ENCODE measurements around the gene PARN. TPM values are rescaled to one million over a fixed set of nuclear protein-coding genes. Genes with fewer than 3 reads are reported as not detected.

PARN gene
- total and polyA plus RNA-seq, 8 donors: 9.9 to 75.3 (median 24.2) TPM

- DNase-seq: no peak
- peak overlapping the region in 2 of 5 donors; percentile 60 to 75 for H3K27ac ChIP-seq
Measured at GRCh38 chr16:14566599-14566998, 63.5 kb downstream of the PARN start.

GRCh38 chr16:14565688-14566025, 64.4 kb downstream of the PARN start:
- H3K4me1 ChIP-seq: peaks cover 49 to 88% (median 67%) of the 10 kb centered on the region in 4 donors
- TF ChIP-seq POLR2A (IDR thresholded peaks at IDR 0.05) (no peak), EP300 (IDR thresholded peaks at IDR 0.05) (no peak), CTCF (IDR thresholded peaks at IDR 0.05) (no peak), POLR2AphosphoS5 (IDR thresholded peaks at IDR 0.05) (no peak)
- peak overlapping the region in 3 of 5 donors; percentile 60 to 75 (median 67) for H3K27ac ChIP-seq
- no peaks in the 10 kb centered on the region for H3K27me3 ChIP-seq
- H3K36me3 ChIP-seq: peaks cover 0 to 5% (median 0%) of the 10 kb centered on the region in 4 donors
- H3K9me3 ChIP-seq: no peaks in the 10 kb centered on the region
- H3K4me3 ChIP-seq: no peak overlapping the region
- WGBS, 5 donors: 67 to 75% (median 71%) methylated on average over 2 of the region's 2 CpGs
- intact Hi-C loops (cut with DNase I; ENCODE audit: low total_unique reads): no loop called here
- no peak for DNase-seq

More at GRCh38 chr16:14566599-14566998, 63.5 kb downstream of the PARN start:
- 27 to 69% (median 54%) methylated on average over 1 of the region's 1 CpG for WGBS, 5 donors
- H3K9me3 ChIP-seq: no peaks in the 10 kb centered on the region
- H3K36me3 ChIP-seq: peaks cover 0 to 2% (median under 1%) of the 10 kb centered on the region in 4 donors
- H3K4me1 ChIP-seq: peaks cover 41 to 80% (median 63%) of the 10 kb centered on the region in 4 donors
- TF ChIP-seq CTCF (IDR thresholded peaks at IDR 0.05) (no peak), POLR2AphosphoS5 (IDR thresholded peaks at IDR 0.05) (no peak), EP300 (IDR thresholded peaks at IDR 0.05) (no peak), POLR2A (IDR thresholded peaks at IDR 0.05) (no peak)
- intact Hi-C loops (cut with DNase I; ENCODE audit: low total_unique reads): no loop called here
- H3K27me3 ChIP-seq: no peaks in the 10 kb centered on the region
- no peak overlapping the region for H3K4me3 ChIP-seq

GRCh38 chr16:14564861-14565687, 65.0 kb downstream of the PARN start:
- TF ChIP-seq POLR2A (IDR thresholded peaks at IDR 0.05) (no peak), EP300 (IDR thresholded peaks at IDR 0.05) (no peak), CTCF (IDR thresholded peaks at IDR 0.05) (no peak), POLR2AphosphoS5 (IDR thresholded peaks at IDR 0.05) (no peak)
- Histone ChIP-seq H3K4me3 (peak overlapping the region in 2 of 4 donors; percentile 0 to 3), H3K9me3 (no peaks in the 10 kb centered on the region), H3K27me3 (no peaks in the 10 kb centered on the region), H3K27ac (peak overlapping the region in 4 of 5 donors; percentile 60 to 75 (median 66)), H3K36me3 (peaks cover 0 to 5% (median 0%) of the 10 kb centered on the region in 4 donors), H3K4me1 (peaks cover 54 to 94% (median 72%) of the 10 kb centered on the region in 4 donors)
- no peak for DNase-seq
- 26 to 38% (median 30%) methylated on average over 5 of the region's 5 CpGs for WGBS, 5 donors
- intact Hi-C loops (cut with DNase I; ENCODE audit: low total_unique reads): no loop called here

- peak; percentile 35 to 65 for DNase-seq
- Histone ChIP-seq H3K4me3 (peak overlapping the region in 1 of 4 donors; percentile 0), H3K27ac (peak overlapping the region; percentile 40 to 75 (median 65)), H3K9me3 (no peaks in the 10 kb centered on the region), H3K36me3 (peaks cover 0 to 5% (median 0%) of the 10 kb centered on the region in 4 donors), H3K4me1 (peaks cover 52 to 92% (median 77%) of the 10 kb centered on the region in 4 donors), H3K27me3 (no peaks in the 10 kb centered on the region)
- WGBS, 5 donors: 39 to 60% (median 49%) methylated on average over 8 to 9 of the region's 9 CpGs
- TF ChIP-seq POLR2AphosphoS5 (IDR thresholded peaks at IDR 0.05): peak in 2 of 3 donors; percentile 55 to 59
- no peak for TF ChIP-seq POLR2A (IDR thresholded peaks at IDR 0.05)
- TF ChIP-seq EP300 (IDR thresholded peaks at IDR 0.05): no peak
- no peak for TF ChIP-seq CTCF (IDR thresholded peaks at IDR 0.05)
- intact Hi-C loops (cut with DNase I; ENCODE audit: low total_unique reads): no loop called here
Measured at GRCh38 chr16:14564323-14564722, 65.7 kb downstream of the PARN start.

All from stomach (tissue), 9 donors.